ENCODE data around the gene CEACAM4. TPM values are rescaled to one million over a fixed set of nuclear protein-coding genes. Genes with fewer than 3 reads are reported as not detected.
"Not testable (repeated sequence)": the region's sequence is repeated elsewhere in the genome, so short reads cannot be mapped to it uniquely, and the experiment has no call there.

Gene CEACAM4
- 1 to 10 TPM; 1.4 to 2.9 TPM for total RNA-seq
- long read RNA-seq, donor 1 = 0 reads
- long read RNA-seq, donor 2, partial matches to known transcripts = 1 of 1 reads
- long read RNA-seq, donor 2, other reads (novel, unspliced or antisense) = 0 of 1 reads

DNA sequence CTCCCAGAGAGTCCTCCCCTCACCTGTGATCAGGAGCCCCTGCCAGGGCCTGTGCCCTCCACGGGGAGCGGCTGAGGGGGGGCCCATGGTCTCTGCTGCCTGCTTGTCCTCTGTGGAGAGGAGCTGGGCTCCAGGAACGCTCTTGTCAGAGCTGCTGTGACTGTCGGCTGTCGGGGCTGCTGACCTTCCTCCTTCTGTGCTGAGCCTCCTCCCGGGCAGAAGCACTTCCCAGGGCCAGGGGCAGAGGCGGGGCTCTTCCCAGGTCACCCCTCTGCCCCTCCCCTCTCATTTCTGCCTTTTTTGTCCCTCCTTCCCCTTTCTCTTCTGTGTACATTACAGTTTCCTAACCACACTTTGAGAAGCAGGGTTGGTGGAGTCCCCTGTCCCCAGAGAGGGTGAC is at the start of gene CEACAM4:
CEACAM4 (minus strand) TSS at position 198 of the 400 bp plus-strand sequence; CDS start at position 87, 111 bp downstream.
- intact Hi-C loops (cut with DNase I) = no loop called here
- DNase-seq (ENCODE audit: low spot score) = peak; percentile 85

DNA sequence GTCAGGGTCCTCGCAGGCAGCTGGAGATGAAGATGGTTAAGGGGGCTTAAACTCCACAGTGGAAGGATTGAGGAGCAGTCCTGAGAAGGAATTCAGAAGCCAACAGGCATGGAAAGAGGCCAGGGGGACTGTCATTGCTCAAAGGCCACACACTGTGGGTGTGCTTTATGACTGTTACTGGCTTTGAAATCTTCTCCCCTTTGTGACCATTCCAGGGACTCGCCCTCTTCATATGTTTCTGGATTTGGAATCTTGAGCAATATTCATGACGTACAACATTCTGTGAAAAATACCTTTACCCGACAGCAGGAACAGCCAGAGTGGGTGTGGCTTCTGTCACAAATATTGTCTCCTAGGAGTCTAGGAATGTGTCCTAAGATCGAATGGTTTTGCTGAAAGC is 44.6 kb upstream of the CEACAM4 start:
- DNase-seq (ENCODE audit: low spot score) = no peak
- intact Hi-C loops (cut with DNase I) = loop anchor here in 1 of 2 donors (5.0 kb wide), 1 partner anchor 734 kb away; no protein-coding TSS in a partner anchor

DNA sequence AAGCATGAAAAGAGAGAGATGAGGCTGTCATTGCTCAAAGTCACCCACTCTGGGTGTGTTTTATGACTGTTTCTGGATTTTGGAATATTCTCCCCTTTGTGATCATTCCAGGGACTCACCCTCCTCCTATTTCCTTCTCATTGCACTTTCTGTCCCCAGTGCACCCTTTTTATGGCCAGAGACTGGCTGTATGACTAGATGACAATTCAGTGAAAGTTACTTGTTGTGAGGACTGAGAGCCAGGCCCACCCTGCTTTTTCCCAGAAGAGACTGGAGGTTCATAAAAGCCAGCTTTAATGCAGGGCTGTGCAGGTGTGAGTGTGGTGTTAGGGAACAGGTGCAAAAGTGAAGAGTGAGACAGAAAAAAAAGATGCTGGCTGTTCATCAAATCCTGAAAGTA is 43.9 kb upstream of the CEACAM4 start:
- DNase-seq (ENCODE audit: low spot score) = no peak
- intact Hi-C loops (cut with DNase I) = loop anchor here in 1 of 2 donors (5.0 kb wide), 1 partner anchor 733 kb away; no protein-coding TSS in a partner anchor

DNA sequence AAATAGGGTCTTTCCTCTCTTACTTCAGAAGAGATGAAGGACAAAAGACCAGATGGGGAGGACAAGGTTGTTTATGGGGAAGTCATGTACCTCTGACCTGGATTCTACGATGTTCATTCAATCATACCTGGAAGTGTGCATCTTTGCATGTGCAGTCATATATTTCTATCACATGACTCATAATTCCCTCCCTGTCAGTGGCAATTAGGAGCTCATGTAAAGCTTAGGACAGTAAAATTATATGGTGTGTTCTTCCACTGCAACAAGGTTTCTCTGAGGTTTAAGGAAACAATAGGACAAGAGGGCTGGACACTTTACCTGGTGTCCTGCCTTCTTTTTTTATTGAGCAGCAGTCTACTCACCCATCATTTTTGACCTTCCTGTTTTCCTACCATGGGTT is 41.4 kb upstream of the CEACAM4 start:
- no peak for DNase-seq (ENCODE audit: low spot score)
- intact Hi-C loops (cut with DNase I) = no loop called here

DNA sequence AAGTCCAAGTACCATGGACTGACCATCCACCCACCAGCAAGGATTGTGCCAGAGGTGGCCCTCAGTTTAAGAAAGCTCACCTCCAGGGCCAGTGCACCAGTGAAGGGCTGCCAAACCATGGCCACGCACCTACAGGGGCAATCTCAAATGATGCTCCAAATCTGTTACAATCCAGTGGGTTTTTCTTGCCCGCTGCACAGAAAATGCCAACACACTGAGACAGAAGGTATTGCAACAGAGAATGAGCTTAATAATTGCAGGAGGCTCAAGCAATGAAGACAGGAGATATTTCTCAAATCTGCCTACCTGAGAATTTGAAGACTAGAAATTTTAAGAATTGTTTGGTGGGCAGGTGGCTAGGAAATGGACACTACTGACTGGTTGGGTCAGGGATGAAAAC is 39.2 kb upstream of the CEACAM4 start:
- intact Hi-C loops (cut with DNase I) = no loop called here
- DNase-seq (ENCODE audit: low spot score) = no peak

DNA sequence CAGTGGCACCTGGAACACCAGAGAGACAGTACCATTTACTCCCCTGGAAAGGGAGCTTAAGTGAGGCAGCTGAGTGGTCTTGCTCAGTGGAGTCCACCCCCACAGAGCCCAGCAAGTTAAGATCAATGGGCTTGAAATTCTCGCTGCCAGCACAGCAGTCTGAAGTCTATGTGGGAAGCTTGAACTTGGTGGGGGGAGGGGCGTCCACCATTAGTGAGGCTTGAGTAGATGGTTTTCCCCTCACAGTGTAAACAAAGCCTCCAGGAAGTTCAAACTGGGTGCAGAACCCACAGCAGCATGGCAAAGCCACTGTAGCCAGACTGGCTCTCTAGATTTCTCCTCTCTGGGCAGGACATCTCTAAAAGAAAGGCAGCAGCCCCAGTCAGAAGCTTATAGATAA is 30.3 kb upstream of the CEACAM4 start:
- intact Hi-C loops (cut with DNase I) = no loop called here
- DNase-seq (ENCODE audit: low spot score) = no peak

DNA sequence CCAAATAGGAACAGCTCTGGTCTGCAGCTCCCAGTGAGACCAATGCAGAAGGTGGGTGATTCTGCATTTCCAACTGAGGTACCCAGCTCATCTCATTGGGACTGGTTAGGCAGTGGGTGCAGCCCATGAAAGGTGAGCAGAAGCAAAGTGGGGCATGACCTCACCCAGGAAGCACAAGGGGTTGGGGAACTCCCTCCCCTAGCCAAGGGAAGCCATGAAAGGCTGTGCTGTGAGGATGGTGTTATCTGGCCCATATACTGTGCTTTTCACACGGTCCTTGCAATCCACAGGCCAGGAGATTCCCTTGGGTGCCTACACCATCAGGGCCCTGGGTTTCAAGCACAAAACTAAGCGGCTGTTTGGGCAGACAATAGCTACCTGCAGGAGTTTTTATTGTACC is 29.9 kb upstream of the CEACAM4 start:
- intact Hi-C loops (cut with DNase I); DNase-seq (ENCODE audit: low spot score): not testable (repeated sequence)

DNA sequence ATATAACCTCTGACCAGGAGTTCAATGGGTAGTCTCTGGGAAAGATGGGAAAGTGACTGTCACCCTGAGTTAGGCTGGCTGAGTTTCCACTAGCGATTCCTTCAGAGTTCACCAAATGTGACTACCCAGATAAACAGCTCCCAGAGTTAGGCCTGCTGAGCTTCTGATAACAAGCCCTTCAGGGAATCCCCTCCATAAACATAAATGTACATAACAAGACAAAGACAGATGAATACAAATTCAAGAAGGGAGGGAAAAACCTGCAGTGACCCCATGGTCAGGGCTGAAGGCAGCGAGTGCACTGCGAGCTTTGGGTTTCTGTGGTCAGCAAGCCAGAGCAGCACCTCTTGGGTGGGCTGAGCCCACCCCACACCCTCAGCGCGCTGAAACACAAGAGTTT is 25.4 kb upstream of the CEACAM4 start:
- intact Hi-C loops (cut with DNase I) = no loop called here

DNA sequence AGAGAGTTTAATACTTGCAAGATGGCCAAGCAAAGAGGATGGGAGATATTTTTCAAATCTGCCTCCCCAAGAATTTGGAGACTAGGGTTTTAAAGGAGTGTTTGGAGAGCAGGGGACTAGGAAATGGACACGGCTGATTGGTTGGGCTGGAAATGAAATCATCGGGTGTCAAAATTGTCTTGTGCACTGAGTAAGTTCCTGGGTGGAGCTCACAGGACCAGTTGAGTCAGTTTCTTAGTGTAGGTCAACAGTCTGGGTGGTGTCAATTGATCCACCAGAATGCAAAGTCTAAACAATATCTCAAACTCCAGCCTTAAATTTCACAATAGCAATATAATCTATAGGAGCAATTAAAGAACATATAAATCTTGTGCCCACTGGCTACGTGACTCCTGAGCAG is 23.0 kb upstream of the CEACAM4 start:
- no peak for DNase-seq (ENCODE audit: low spot score)
- intact Hi-C loops (cut with DNase I) = no loop called here

More for the DNA sequence above, 25.4 kb upstream of the CEACAM4 start:
- no peak for DNase-seq (ENCODE audit: low spot score)

DNA sequence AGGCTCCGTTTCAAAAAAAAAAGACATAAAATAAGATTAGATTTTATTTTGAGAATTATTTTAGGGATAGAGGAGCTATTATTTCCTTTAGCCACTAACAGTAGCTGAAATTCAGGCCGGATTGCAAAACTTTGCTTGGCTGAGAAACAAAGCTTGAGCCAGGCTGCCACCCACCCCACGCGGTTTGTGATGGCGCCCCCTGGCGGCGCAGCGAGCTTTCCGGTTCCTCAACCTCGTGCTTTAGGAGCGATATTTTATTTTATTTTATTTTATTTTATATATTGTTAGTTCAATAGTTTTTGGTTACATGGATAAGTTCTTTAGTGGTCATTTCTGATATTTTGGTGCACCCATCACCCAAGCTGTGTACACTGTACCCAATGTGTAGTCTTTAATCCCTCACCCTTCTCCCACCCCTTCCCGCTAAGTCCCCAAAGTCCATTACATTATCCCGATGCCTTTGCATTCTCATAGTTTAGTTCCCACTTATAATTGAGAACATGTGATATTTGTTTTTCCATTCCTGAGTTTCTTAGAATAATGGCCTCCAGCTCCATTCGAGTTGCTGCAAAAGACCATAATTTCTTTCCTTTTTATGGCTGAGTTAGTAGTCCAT is 19.8 kb upstream of the CEACAM4 start:
- DNase-seq (ENCODE audit: low spot score) = no peak

DNA sequence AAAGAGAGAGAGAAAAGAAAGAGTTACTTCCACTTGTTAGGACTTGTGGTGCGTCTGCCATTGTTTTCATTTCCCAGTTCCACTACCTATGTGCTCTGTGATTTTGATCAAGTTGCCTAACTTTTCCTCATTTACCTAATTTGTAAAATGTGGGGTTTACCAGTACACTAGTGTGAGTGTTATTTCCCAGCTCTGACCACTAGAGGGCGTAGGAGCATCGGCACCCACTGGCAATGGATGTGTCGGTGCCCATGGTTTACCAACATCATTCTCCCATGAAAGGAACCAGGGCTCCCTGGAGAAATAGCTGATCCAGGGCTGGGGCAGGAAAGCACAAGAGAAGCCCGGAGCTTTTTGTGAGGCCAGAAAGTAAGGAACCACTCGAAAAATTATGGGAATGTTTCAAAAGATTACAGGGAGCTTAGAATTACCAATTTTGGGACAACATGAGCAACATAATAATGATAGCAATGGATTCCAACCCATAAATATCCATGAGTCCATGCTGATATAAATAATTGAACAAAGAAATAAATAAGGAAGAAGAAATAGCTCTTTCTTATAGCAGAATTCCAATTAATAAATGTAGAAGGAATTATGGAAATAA is 15.1 kb upstream of the CEACAM4 start:
- no peak for DNase-seq (ENCODE audit: low spot score)
- intact Hi-C loops (cut with DNase I) = no loop called here

More for the DNA sequence above, 19.8 kb upstream of the CEACAM4 start:
- intact Hi-C loops (cut with DNase I) = no loop called here

DNA sequence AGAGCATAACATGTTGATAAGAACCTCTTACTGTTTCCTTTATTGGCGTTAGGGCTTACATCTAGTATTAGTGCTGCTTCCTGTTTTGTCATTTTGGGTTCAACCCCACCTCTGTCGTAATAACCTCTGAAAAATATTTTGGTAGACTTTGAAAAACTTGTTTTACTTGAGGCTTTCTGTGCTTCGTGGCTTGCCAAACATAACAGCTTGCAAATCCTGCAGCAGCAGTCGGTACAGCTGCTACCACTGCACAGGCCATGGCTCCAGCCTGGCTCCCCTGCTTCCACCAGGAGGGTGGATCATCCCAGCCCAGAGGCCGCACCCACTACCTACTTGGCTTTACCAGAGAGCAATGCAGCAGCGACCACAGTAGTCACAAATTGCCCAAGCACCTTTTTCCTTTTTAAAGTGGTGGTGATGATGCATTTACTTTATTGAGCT is 11.8 kb upstream of the CEACAM4 start:
- no peak for DNase-seq (ENCODE audit: low spot score)
- intact Hi-C loops (cut with DNase I) = no loop called here

DNA sequence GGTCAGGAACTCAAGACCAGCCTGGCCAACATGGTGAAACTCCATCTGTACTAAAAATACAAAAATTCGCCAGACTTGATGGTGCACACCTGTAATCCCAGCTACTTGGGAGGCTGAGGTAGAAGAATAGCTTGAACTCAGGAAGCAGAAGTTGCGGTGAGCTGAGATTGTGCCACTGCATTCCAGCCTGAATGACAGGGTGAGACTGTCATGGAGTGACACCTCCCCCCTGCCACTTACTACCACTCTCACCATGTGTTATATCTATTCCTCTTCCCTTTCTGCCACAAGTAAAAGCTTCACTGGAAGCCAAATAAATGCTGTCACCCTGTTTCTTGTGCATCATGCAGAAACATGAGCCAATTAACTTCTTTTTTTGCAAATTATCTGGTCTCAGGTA is 10.6 kb upstream of the CEACAM4 start:
- DNase-seq (ENCODE audit: low spot score) = no peak

DNA sequence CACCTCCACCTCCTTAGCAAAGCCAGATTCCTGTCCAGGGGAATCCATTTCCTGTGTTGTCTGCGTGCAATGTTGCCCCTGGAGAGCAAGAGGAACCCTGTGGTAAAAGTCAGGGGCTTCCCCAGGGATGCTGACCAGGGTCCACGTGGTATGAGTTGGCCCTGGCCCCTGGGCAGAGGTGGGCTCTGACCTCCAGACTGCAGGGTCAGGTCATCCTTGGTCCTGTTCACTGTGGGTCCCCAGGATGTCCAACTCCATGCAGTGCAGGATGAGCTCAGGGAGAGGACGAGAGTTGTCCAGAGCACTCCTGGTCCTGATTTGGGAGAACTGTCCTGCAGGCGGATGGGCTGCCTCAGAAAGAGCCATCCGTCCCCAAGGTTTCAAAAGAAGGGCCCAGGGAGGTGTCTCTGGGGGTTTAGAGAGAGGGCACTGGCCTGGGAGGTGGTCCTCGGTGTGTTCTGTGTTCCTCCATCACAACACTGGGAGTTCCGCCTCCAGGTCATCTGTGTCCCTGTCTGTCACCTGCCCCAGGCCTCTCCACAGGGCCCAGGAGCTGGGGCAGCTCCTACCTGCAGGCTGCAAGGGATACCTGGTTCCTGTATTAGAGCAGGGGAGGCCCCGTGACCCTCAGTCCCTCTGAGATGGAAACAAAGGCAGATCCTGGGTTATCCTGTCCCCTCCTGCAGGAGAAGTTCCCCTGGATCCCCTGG is 1.2 kb upstream of the CEACAM4 start:
- no peak for DNase-seq (ENCODE audit: low spot score)
- intact Hi-C loops (cut with DNase I) = no loop called here

More for the DNA sequence above, 10.6 kb upstream of the CEACAM4 start:
- intact Hi-C loops (cut with DNase I) = no loop called here

DNA sequence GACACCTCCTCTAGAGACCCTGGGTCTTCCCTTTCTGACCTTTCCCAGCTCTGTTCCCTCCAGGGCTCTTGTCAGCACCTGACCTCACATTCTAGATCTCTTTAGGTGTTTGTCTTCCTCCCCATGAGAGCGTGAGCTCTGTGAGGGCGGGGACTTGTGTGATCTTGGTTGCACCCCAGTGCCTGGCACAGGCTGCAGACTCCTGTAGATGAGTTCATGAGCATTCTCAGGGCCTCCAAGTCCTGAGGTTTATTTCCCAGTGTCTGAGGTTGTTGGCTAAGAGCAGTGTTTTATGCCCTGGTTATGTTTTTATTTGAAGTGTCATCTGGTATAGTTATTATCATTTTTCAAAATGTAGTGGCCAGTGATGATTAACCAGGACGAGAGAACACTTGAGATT is 596 bp downstream of the CEACAM4 start:
- no peak for DNase-seq (ENCODE audit: low spot score)

DNA sequence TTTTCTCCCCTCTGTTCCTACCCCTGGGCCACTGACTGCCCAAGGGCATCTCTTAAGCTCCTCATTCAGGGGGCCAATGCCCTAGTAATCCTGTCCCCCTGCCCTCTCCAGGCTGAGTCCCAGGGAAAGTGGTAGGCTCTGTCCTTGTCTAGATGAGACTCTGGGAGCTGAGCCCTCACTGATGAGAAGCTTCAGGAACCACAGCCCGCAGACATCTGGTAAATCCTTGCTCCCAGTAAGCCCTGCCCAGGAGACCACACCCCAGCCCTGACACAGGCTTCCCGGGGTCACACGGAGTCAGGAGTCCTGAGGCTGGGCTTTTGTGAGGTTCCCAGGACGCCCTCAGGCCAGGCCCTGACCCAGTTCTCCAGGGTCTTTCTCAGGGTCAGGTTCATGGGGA is 1.9 kb downstream of the CEACAM4 start:
- no peak for DNase-seq (ENCODE audit: low spot score)
- intact Hi-C loops (cut with DNase I) = no loop called here

More for the DNA sequence above, 596 bp downstream of the CEACAM4 start:
- intact Hi-C loops (cut with DNase I) = no loop called here

DNA sequence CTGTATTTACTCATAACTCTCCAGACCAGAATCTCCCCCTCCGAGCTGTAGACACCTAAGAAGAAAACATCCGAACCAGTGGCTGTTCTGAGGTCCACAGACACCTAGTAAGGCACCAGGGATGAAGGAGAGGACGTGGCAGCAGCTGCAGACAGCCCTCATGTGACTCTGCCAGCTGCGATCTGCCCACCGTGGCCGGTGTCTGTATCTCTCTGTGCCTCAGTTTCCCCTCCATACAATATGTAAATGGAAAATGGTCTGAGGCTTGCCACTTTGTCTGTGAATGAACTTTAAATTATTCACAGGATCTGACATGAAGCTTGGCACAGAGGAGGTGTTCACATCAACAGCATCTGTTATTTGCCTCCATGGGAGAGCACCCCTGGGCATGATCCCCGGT is 2.4 kb downstream of the CEACAM4 start:
- DNase-seq (ENCODE audit: low spot score) = no peak
- intact Hi-C loops (cut with DNase I) = no loop called here

DNA sequence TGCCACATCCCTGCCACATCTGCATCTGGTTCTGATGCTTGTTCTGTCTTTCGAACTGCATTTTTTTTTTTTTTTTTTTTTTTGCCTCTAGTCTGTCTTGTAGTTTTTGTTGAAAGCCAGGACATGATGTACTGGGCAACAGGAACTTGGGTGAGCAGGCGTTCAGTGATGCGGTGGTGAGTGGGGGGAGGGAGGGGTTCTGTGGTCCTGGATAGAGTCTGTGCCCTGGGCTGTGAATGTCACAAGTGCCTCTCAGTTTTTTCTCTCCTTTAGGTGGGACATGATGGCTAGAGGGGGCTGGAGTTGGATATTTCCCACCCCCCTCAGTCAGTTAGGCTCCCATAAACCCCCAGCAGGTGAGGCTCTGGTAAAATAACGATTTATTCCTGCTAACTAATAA is 3.5 kb downstream of the CEACAM4 start:
- intact Hi-C loops (cut with DNase I) = no loop called here
- no peak for DNase-seq (ENCODE audit: low spot score)

DNA sequence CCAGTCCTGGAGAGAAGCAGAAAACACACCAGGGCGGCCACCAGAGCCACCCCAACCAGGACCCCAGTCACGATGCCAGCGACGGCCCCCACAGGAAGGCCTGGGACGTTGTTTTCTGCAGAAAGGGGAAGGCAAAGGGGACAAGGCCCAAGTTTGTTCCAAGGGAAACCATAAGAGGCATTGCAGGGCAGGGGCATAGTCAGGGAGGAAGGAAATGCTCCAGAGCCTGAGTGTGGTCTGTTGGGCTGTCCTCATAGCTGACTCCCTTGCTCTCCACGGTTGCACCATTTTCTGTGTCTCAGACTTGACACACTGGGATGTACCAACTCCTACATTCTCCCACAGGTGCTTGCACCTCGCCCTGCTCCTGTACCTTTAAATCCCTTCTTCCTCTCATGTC is 5.2 kb downstream of the CEACAM4 start:
- intact Hi-C loops (cut with DNase I) = no loop called here
- DNase-seq (ENCODE audit: low spot score) = no peak

DNA sequence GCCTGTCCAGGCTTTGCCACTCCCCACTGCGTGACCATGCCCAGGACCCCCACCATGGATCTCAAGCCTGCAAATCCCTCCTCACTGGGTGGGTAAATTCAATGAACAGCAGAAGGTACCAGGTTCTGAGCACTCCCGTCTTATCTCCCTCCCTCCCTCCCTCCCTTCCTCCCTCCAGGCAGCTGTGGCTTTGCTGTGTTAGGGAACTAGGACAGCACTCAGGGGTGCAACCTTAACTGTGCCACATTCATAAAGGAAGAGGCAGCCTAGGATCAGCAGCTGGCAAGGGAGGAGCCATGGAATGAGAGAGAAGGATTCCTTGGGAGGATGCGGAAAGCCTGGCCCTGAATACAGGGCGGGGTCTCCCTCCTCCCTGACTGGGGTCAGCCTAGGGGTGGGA is 5.6 kb downstream of the CEACAM4 start:
- DNase-seq (ENCODE audit: low spot score) = no peak
- intact Hi-C loops (cut with DNase I) = no loop called here

Measured in posterior vena cava (tissue), 2 donors.